Measurements from ENCODE around the gene ZFC3H1. TPM values are rescaled to one million over a fixed set of nuclear protein-coding genes. Genes with fewer than 3 reads are reported as not detected.

ZFC3H1 gene
- total RNA-seq, 4 donors from 2014 or later: 52.0 to 202 (median 71.5) TPM

DNA sequence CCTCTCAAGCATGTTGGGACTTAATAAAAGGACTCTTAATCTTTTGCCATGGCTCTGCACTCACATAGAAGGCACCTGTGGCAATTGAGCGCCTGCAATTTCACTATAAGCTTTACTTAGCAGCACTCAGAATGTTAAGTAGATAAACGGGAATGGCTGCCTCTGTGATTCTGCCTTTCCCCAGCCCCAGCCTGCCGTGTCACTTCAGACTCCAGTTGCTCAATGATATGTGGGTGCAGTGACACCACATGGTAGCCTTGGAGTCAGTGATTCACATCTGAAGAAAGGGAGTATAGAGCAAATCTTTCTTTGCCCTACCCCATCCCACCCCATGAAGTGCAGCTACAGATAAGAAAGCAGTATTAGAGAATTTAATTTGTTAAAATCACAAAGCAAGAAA is 96.1 kb downstream of the ZFC3H1 start:
- Histone ChIP-seq H3K9me3 (no peaks in the 10 kb centered on the region), H3K27me3 (no peaks in the 10 kb centered on the region), H3K36me3 (no peaks in the 10 kb centered on the region), H3K4me1 (peaks cover 3% of the 10 kb centered on the region), H3K27ac (no peak overlapping the region), H3K4me3 (no peak overlapping the region)
- WGBS: 72% methylated on average over 3 of the region's 3 CpGs
- no peak for TF ChIP-seq POLR2AphosphoS5 (IDR thresholded peaks at IDR 0.05)
- no peak for TF ChIP-seq CTCF (IDR thresholded peaks at IDR 0.05)
- TF ChIP-seq POLR2A (IDR thresholded peaks at IDR 0.05): no peak
- TF ChIP-seq EP300 (IDR thresholded peaks at IDR 0.05): no peak
- DNase-seq (ENCODE audit: low spot score in 2 of 2): no peak

- TF ChIP-seq POLR2A (IDR thresholded peaks at IDR 0.05): no peak
- TF ChIP-seq POLR2AphosphoS5 (IDR thresholded peaks at IDR 0.05): no peak
- no peak for TF ChIP-seq CTCF (IDR thresholded peaks at IDR 0.05)
- TF ChIP-seq EP300 (IDR thresholded peaks at IDR 0.05): no peak
- DNase-seq (ENCODE audit: low spot score in 2 of 2): no peak
- H3K9me3 ChIP-seq: no peaks in the 10 kb centered on the region
- no peaks in the 10 kb centered on the region for H3K27me3 ChIP-seq
- H3K4me1 ChIP-seq: peaks cover 3% of the 10 kb centered on the region
- H3K27ac ChIP-seq: no peak overlapping the region
- no peak overlapping the region for H3K4me3 ChIP-seq
- WGBS: 68% methylated on average over 2 of the region's 2 CpGs
- no peaks in the 10 kb centered on the region for H3K36me3 ChIP-seq
These were observed 97.0 kb downstream of the ZFC3H1 start for GRCh38 chr12:71566655-71567054.

- Histone ChIP-seq H3K4me1 (peaks cover 3% of the 10 kb centered on the region), H3K27me3 (no peaks in the 10 kb centered on the region), H3K36me3 (no peaks in the 10 kb centered on the region), H3K4me3 (no peak overlapping the region), H3K27ac (no peak overlapping the region), H3K9me3 (no peaks in the 10 kb centered on the region)
- no peak for DNase-seq (ENCODE audit: low spot score in 2 of 2)
- 53% methylated on average over 1 of the region's 1 CpG for WGBS
- TF ChIP-seq CTCF (IDR thresholded peaks at IDR 0.05) (no peak), POLR2AphosphoS5 (IDR thresholded peaks at IDR 0.05) (no peak), POLR2A (IDR thresholded peaks at IDR 0.05) (no peak), EP300 (IDR thresholded peaks at IDR 0.05) (no peak)
These were observed 98.1 kb downstream of the ZFC3H1 start for GRCh38 chr12:71565535-71565934.

GRCh38 chr12:71562676-71563595 is 100.7 kb downstream of the ZFC3H1 start:
- no peak overlapping the region for H3K4me3 ChIP-seq
- H3K27ac ChIP-seq: no peak overlapping the region
- WGBS: 78% methylated on average over 11 of the region's 11 CpGs
- no peaks in the 10 kb centered on the region for H3K27me3 ChIP-seq
- no peak for TF ChIP-seq POLR2A (IDR thresholded peaks at IDR 0.05)
- TF ChIP-seq POLR2AphosphoS5 (IDR thresholded peaks at IDR 0.05): no peak
- no peak for TF ChIP-seq EP300 (IDR thresholded peaks at IDR 0.05)
- TF ChIP-seq CTCF (IDR thresholded peaks at IDR 0.05): no peak
- no peak for DNase-seq (ENCODE audit: low spot score in 2 of 2)
- no peaks in the 10 kb centered on the region for H3K36me3 ChIP-seq
- H3K4me1 ChIP-seq: peaks cover 3% of the 10 kb centered on the region
- H3K9me3 ChIP-seq: no peaks in the 10 kb centered on the region

Other genes with a start within 250 kb of the ZFC3H1 start
- gene LGR5, start 224.1 kb downstream of the ZFC3H1 start, total RNA-seq: 1 to 10 TPM in 3 of 4 donors, under 1 TPM in 1; 0.97 to 5.5 (median 2.9) TPM
- gene THAP2, start 453 bp upstream of the ZFC3H1 start, total RNA-seq: 1 to 10 TPM; 1.9 to 3.6 (median 3.3) TPM
- 10 to 100 TPM; 24.5 to 52.9 (median 43.5) TPM for gene TMEM19, start 22.2 kb upstream of the ZFC3H1 start, total RNA-seq
- 10 to 100 TPM; 13.7 to 38.5 (median 32.2) TPM for gene RAB21, start 91.0 kb upstream of the ZFC3H1 start, total RNA-seq
- 10 to 100 TPM; 25.1 to 67.4 (median 34.2) TPM for gene TBC1D15, start 175.9 kb upstream of the ZFC3H1 start, total RNA-seq

Data from suprapubic skin (tissue), 4 donors.